Umbilical cord (tissue), 2 donors: Measurements from ENCODE around the gene QRICH1. TPM values are rescaled to one million over a fixed set of nuclear protein-coding genes. Genes with fewer than 3 reads are reported as not detected.
"Not testable (repeated sequence)": the region's sequence is repeated elsewhere in the genome, so short reads cannot be mapped to it uniquely, and the experiment has no call there.

Experiments
- DNase-seq: peaks from one replicate; pipeline ENCODE4 v3.0.0-alpha.2; 2015; ENCODE audit warnings: low spot score
- total RNA-seq: library from RNA; depleted of rRNA; stranded (reverse); fragments of >200 nt; gene quantifications from one replicate; pipeline ENCODE4 v1.2.3, GENCODE V29; 2014; ENCODE audit warnings: low replicate concordance; ENCODE audit not compliant: insufficient read depth

QRICH1 gene
- total RNA-seq, 1 donor from 2014 or later = 49.4 TPM

GRCh38 chr3:49017971-49018706, 75.7 kb downstream of the QRICH1 start, which contains the start of gene DALRD3:
DALRD3 (minus strand) TSS chr3:49018580; CDS start chr3:49018564, 16 bp downstream.
- DNase-seq = peak; percentile 83

- DNase-seq = no peak
These were observed 76.5 kb downstream of the QRICH1 start for GRCh38 chr3:49017229-49017970.

GRCh38 chr3:49016414-49017228, 77.2 kb downstream of the QRICH1 start:
- no peak for DNase-seq

- DNase-seq = no peak
These were observed 78.1 kb downstream of the QRICH1 start for GRCh38 chr3:49015765-49016164.

- no peak for DNase-seq
These were observed 78.8 kb downstream of the QRICH1 start for GRCh38 chr3:49015072-49015471.

- DNase-seq = no peak
These were observed 79.9 kb downstream of the QRICH1 start for GRCh38 chr3:49013738-49014660.

- no peak for DNase-seq
These were observed 80.6 kb downstream of the QRICH1 start for GRCh38 chr3:49013113-49013737.

GRCh38 chr3:49012441-49013017, 81.3 kb downstream of the QRICH1 start:
- no peak for DNase-seq

GRCh38 chr3:49009396-49009795, 84.5 kb downstream of the QRICH1 start:
- DNase-seq = no peak

GRCh38 chr3:49008627-49009026, 85.2 kb downstream of the QRICH1 start:
- not testable (repeated sequence) for DNase-seq

- peak; percentile 95 for DNase-seq
These were observed 85.9 kb downstream of the QRICH1 start for GRCh38 chr3:49007771-49008528.

- peak; percentile 99 for DNase-seq
These were observed 86.7 kb downstream of the QRICH1 start, which contains the start of gene WDR6 for GRCh38 chr3:49007068-49007770. WDR6 (plus strand) TSS chr3:49007391; CDS start chr3:49007432, 41 bp downstream.

- peak; percentile 43 for DNase-seq
These were observed 87.3 kb downstream of the QRICH1 start for GRCh38 chr3:49006408-49007067.

- DNase-seq = no peak
These were observed 87.9 kb downstream of the QRICH1 start for GRCh38 chr3:49005998-49006397.

- DNase-seq = no peak
These were observed 88.6 kb downstream of the QRICH1 start for GRCh38 chr3:49005303-49005680.

- DNase-seq = no peak
These were observed 89.2 kb downstream of the QRICH1 start for GRCh38 chr3:49004352-49005302.

- no peak for DNase-seq
These were observed 92.7 kb downstream of the QRICH1 start for GRCh38 chr3:49001155-49001554.
